Head of caudate nucleus (tissue), 42 donors: ENCODE results near the gene DDX1.
A peak's percentile ranks its signal among the peaks of the same experiment; 100 is the strongest.
"Not testable (repeated sequence)": the region's sequence is repeated elsewhere in the genome, so short reads cannot be mapped to it uniquely, and the experiment has no call there.

ENCODE experiments used
- DNase-seq, 42 donors: peaks; one replicate each; pipeline versions ENCODE4 v3.0.0 to v3.0.0-alpha.2; 2020 to 2021; ENCODE audit warnings: mixed read lengths in 7 of 42
- intact Hi-C: fragments of 100-400 bp; cut with DNase I; formaldehyde crosslinking; loops from one replicate; pipeline ENCODE4 v1.15.0; 2022

Gene DDX1

DNA sequence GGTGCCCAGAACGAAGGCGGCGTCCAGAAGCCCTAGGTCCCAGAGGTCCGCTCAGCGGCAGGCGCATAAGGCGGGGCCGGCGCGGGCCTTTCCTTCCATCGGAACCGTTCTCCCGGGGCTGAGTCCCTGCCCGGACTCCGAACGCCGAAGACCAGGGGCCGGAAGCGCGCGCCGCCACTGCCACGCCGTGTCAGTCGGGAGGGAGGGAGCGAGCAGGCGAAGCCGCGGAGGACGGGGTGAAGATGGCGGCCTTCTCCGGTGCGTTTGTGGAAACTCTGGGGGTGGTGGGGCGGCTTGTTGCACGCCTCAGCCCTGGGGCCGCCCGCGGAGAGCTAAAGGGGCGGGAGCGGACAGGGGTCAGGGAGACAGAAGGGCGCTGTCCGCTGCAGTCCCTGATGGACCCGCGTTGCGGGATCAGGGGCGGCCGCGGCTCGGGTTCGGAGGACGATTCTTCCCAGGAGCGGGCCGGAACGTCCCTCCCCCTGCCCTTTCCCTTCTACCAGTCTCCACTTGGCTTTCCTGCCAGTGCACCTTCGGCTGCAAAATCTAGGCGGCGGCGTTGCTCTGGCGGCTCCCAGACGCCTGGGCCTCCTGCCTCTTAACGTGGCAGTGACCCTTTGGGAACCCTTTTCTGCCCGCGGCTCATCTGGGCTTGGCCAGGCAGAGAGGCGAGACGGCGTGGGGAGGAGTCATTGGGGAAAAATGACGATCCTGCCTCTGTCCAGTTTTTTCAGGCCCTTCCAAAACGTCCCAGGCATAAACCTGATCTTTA is at the start of gene DDX1:
DDX1 (plus strand) TSS at position 177 of the 772 bp plus-strand sequence; CDS start at position 243, 66 bp downstream.
- intact Hi-C loops, result no loop called here
- DNase-seq, result peak; percentile 70 to 96 (median 90)

DNA sequence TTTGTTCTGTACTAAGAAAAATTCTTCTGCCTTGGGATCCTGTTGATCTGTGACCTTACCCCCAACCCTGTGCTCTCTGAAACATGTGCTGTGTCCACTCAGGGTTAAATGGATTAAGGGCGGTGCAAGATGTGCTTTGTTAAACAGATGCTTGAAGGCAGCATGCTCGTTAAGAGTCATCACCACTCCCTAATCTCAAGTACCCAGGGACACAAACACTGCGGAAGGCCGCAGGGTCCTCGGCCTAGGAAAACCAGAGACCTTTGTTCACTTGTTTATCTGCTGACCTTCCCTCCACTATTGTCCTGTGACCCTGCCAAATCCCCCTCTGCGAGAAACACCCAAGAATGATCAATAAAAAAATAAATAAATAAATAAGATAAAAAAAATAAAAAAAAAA is 49.4 kb upstream of the DDX1 start:
- DNase-seq, intact Hi-C loops: not testable (repeated sequence)

DNA sequence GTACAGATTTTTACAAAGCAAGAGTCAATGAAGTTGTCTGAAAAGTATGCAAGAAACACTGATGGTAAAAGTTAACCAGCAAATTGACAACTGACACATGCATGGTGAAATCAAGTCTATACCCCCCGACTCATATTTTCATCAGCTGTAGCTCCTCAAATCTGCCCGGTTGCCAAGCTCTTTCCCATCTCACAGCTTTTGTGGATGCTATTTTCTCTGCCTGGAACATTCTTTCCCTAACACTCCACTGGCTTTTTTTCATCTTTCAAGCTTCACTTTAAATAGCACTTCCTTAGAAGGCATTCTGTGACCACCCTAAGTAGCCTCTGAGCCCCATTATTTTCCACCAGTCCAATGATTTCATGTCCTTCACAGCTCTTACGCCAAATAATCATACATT is 48.6 kb upstream of the DDX1 start:
- intact Hi-C loops, result no loop called here
- no peak for DNase-seq

DNA sequence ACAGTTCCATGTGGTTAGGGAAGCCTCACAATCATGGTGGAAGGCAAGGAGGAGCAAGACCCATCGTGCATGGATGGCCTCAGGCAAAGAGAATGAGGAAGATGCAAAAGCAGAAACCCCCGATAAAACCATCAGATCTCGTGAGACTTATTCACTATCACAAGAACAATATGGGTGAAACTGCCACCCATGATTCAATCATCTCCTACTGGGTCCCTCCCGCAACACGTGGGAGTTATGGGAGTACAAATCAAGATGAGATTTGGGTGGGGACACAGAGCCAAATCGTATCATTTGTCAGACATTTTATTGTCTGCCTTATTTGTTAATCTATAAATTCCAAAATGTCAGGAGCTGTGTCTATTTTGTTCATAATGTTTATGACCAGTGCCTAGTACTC is 48.1 kb upstream of the DDX1 start:
- DNase-seq, result no peak
- intact Hi-C loops, result no loop called here

DNA sequence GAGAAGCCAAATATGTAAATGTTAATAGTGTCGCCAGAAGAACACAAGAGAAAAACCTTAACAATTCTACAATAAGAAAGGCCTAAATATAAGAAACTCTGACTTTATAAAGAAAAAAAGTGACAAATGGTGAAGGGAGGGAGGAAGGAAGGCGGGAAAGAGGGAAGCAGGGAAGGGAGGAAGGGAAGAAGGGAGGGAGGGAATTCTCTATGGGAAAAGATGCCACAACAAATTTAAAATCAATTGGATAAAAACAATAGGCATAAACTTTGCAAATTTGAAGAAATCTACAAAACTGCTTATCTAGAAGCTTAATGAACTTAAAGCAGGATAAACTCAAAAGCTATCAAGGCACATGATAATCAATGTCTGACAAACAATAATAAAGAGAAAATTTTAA is 47.4 kb upstream of the DDX1 start:
- intact Hi-C loops, result no loop called here
- DNase-seq, result no peak

DNA sequence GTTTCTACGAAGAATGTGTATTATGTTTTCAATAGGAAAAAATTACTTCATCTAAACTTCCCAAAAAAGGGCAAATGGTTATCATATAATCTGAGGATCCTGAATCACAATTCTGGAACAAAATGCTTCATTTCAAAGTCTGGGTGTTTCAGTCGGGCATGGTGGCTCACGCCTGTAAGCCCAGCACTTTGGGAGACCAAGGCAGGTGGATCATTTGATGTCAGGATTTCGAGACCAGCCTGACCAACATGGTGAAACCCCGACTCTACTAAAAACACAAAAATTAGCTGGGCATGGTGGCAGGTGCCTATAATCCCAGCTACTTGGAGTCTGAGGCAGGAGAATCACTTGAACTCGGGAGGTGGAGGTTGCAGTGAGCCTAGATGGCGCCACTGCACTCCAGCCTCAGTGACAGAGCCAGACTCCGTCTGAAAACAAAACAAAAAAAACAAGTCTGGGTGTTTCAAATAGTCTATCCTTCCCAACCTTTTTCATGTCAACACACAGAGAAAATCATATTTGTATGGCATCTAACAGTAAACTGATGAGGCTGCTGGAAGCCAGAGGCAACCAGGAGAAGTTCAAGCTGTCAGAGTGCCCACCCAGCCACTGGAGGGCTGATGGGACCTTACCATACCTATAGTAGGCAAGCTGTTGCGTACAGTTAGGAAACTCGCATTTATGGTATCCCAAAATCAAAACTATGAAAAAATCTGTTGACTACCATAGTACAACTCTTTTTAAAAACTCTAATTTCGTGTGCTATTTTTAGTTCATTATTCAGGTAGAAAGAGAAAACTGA is 45.2 kb upstream of the DDX1 start:
- intact Hi-C loops, result no loop called here
- no peak for DNase-seq

DNA sequence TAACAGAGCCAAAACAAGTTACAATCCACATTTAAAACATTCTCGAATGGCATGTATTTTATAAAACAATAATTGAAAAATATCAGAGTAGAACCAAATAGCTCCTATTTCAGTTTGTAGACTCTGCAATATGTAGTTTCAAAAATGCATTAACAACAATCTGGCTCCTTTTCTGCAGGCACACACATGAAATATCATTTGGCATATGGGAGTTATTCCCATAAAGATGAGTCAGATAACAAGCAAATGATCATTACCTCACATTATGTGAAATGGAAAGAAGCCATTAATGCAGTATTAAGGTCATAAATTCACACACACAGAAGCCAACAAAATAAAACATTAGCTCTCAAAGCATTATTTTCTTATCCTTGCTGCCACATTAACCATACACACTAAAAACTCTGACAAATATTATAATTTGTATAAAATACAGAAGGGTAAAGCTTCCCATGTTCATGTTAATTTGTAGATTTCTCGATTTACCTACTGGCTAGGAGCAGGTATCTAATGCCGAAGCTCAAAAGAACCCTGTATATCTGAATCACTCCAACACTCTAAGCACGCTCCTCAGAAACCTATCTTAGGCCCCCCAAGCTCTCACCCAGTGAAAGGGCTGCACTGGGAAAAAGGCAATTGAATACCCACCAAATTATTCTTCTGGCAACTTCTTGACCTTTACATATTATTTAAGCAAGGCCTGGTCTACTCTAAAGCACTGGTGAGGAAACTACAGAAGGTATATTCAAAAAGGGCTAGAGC is 44.4 kb upstream of the DDX1 start:
- intact Hi-C loops, result no loop called here

DNA sequence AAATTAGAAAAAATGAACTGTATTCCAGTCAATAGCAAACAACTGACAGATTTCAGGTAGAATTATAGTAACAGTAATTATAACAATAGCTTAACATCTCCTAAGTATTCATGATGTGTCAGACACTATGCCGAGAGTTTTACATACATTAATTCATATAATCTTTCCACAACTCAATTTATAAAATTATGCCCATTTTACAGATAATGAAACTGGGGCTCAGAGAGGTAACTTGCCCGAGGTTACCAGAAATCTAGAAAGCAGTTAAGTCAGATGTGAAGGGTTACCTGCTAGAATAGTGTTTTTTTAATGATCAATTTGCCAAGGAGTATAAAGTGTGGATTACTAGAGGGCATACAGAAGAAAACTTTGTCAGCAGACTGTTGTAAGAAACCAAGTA is 42.7 kb upstream of the DDX1 start:
- intact Hi-C loops, result no loop called here
- no peak for DNase-seq

More for the DNA sequence above, 44.4 kb upstream of the DDX1 start:
- DNase-seq, result no peak

DNA sequence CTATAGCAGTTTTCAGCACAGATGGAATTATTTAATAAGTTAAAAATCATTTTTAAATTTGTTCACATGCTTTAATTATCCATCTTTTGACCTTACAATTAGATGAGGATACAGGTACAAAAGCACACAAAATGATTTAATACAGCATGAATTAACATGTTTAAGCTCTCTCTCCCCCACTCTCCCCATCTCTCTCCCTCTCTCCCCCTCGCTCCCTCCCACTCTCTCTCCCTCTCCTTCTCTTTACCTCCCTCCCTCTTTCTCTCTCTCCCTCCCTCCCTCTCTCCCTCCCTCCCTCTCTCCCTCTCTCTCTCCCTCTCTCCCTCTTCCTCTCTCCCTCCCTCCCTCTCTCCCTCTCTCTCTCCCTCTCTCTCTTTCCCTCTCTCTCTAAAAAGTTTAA is 38.1 kb upstream of the DDX1 start:
- no peak for DNase-seq
- intact Hi-C loops, result no loop called here

DNA sequence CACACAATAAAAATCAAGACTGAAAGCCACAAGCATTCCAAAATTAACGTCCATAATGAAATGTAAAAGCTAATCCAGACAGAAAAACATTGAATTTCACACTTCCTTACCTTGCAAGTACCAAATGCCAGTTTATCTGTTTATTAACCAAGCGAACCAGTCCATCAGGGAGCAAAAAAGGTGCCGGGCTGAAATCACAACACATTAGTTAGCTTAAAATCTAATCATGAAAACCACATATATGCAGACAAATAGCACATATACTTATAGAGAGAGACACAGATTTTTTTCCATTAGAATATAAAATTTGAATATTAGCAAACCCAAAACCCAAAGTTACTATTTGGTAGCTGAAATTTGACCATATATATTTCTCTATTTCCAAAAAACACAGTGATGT is 37.7 kb upstream of the DDX1 start:
- intact Hi-C loops, result no loop called here
- DNase-seq, result no peak

DNA sequence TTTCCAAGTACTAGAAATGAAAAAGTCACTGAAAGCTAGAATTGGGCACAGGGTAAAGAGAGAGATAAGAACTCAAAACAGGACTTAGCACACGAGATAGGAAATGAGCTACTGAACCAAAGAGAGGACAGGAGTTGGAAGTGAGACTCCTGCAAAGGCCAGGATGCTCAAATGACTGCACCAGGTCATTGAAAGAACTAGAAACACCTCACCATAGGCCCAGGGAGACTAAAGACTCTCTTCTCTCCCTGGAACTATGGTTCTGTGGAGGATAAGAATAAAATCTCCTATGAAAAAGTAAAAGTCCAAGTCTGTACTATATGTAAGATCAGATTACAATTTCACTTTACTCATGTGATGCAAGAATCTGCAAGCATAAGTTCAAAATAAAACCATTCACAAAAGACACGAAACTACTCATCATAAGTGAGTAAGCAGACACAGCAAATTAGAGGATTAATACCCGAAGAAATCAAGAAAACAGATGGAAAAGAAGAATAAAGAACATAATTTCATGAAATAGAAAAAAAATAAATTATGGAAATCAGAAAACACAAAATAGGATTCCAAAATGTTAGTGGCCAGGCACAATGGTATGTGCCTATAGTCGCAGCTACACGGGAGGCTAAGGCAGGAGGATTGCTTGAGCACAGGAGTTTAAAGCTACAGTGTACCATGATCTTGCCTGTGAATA is 37.0 kb upstream of the DDX1 start:
- DNase-seq, result no peak
- intact Hi-C loops, result no loop called here

DNA sequence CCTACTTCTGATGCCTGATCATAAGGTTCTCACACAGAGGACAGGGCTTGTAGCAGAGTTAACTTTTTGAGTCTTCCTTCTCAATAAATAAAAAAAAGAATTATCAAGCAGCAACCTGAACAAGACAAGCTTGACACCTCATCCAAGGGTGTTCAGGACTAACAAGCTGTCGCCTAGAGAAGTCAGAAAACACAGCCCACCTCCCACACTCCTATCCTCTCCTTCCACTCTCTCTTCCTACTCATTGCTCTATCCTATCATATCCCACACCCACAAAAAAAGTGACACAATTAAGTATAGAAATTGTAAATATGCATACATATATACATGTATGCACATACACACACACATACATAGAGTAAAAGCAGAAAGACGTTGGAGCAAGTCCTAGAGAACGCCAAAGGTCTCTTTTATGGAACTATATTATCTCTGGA is 35.9 kb upstream of the DDX1 start:
- intact Hi-C loops, result no loop called here
- no peak for DNase-seq

DNA sequence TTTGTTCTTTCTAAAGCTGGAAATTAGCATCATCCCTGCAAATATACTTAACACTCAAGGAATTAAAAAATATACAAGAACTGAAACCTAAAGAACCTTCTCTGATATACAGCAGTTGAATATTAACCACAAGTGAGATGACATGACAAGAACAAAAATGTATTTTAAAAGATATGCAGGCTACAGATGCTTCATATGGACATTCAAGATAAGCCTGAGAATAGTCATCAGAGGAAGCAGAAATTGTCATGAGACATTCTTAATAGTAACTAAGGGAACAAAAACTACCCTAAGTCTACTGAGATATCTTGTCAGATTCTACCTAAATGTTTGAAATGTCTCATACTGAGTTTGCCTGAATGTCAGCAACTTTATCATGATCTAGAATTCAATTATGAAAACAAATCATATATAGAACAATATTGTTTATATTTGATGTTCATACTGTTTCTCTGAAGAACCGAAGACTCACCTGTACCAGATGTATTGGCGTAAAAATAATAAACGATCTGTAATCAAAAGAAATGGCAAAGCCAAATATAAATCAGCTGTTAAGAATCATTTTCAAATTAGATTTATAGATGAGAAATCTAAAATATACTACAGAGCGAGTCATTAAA is 35.2 kb upstream of the DDX1 start:
- intact Hi-C loops, result no loop called here

DNA sequence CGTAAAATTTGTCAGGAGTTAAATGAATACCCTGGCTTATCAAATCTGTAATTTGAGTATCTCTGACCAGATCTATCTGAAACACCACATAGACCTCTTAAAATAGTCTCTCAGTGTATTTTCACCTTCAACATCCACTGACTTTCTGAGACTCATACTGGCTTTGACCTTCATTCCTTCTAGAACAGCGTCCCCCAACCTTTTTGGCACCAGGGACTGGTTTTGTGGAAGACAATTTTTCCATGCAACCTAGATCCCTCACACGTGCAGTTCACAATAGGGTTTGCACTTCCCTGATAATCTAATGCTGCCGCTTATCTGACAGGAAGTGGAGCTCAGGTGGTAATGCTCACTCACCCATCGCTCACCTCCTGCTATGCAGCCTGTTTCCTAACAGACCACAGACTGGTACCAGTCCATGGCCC is 33.8 kb upstream of the DDX1 start:
- no peak for DNase-seq
- intact Hi-C loops, result no loop called here

More for the DNA sequence above, 35.2 kb upstream of the DDX1 start:
- no peak for DNase-seq

DNA sequence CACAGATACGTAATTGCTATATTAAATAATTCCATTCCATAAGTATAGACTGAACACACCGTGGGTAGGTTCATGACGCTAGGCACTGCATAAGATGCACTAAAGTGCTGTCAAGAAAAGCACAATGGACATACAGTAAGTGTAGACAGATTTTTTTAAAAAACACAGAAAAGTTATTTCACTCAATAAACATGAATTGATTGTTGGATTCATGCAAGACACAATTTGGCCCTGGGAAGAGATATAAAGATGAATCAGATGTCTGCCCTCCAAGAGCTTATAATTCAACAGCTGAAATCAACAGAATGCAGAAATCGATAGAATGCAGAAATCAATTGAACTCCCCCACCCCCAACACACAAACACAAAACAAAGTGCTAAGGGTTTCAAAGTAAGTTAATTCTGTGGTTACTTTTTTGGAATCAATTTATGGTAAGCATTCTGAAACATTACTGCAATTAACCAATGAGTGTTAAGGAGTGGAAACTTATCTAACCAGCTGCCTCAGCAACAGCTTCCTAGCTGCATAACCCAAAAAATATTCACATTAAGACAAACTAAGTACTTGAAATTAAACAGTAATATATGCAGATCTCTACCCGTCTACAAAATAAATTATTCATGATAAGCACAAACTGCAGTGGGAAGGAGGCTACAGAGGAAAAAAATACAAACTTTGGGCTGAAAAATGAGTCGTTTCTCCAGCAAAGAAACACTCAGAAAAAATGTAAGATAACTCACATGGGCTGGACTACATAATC is 32.1 kb upstream of the DDX1 start:
- DNase-seq, result no peak
- intact Hi-C loops, result no loop called here

DNA sequence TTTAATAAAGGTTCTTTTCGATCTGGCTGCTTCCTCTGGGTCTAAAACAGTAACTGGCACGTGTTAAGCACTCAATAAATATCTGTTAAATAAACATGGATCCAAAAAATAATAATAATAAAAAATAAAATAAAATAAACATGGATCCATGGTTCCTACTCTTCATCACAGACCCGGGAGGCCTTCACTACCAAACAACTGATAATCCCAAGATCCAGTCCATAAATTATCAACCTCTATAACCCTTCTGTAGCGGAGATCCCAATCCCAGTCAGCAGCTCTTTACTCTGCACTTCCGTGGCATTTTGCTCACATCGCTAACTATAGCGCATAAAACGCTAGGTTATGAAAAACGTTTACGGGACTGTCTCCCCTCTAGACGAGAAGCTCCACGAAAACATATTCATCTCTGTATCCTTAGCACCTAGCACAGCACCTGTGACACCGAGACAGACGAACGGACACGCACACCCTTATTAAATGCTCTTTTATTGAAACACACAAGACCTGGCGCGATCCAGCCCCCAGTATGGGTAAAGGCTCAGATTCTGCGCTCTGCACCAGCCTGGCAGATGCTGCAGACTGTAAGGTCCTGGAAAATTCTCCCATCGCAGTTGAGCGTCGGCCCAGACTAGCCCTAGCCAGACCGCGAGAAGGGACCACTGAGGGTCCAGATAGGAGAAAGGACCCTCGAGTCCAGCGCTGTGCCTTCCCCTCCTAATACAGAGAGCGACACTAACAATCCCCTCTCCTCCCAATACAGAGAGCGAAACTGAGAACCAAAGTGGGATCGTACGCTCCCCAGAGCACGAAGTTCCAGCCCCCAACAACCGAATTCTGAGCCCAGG is 31.3 kb upstream of the DDX1 start:
- intact Hi-C loops, result no loop called here
- peak; percentile 3 to 64 (median 37) for DNase-seq

DNA sequence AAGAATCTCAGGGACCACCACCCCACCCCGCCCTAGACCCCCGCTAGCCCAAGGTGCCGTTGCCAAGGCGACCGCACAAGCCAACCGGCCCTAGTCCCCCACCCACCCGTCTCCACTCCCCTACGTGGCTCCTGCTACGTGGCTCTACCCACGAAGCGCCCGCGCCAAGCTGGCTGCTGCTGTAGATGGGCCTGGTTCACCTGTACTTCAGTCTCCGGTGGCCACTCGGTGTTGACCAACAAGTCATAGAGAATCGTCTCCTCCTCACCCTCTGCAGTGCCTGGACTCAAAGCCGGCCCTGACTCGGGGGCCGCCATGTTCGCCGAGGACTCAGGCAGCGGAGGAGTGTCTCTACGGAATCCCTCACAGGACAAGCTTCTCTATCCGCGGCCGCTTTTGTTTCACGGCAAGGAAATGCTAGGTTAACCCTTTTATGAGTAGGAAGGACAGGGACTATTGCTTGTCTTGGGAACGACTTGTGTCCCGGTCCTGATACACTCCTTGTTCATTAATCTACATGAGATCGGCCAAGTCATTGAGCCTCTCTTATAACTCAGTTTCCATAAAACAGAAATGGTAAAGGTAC is 30.6 kb upstream of the DDX1 start, which contains the start of gene NBAS:
NBAS (minus strand) TSS at position 347 of the 586 bp plus-strand sequence; CDS start at position 317, 30 bp downstream.
- peak; percentile 79 to 95 (median 88) for DNase-seq
- intact Hi-C loops, result no loop called here
